ENCODE results near the gene OR56A4.

DNA sequence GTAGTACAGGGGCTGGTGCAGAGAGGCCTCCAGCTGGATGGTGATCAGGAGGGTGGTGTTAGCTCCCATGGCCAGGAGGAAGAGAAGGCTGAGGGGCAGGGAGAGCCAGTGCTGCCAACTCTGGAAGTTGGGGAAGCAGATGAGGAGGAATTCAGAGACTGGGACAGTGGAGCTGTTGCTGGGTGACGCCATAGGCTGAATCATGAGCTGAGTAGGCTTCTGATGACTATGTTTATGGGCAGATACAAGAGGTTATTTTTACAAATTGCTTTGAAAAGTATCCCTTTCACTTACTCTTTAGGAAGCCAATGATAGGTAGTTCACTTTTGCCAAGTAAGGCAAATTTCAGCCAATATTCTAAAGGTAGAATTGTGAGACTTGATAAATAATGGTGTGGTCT, 20.8 kb upstream of the OR56A4 start:
- TF ChIP-seq CTCF (tag by site-specific recombination; IDR thresholded peaks at IDR 0.05) (no peak), ZBTB21 (tag by site-specific recombination; IDR thresholded peaks at IDR 0.05) (no peak), ZNF114 (tag by site-specific recombination; IDR thresholded peaks at IDR 0.05) (no peak), ZBTB8A (tag by site-specific recombination; IDR thresholded peaks at IDR 0.05) (no peak), YY1 (tag by site-specific recombination; IDR thresholded peaks at IDR 0.05) (no peak), ZBTB17 (tag by site-specific recombination; IDR thresholded peaks at IDR 0.05) (no peak), TSHZ1 (tag by site-specific recombination; IDR thresholded peaks at IDR 0.05; ENCODE audit: borderline replicate concordance) (no peak), ZNF664 (tag by site-specific recombination; IDR thresholded peaks at IDR 0.05) (no peak)
- TF ChIP-seq, protein P1, sequence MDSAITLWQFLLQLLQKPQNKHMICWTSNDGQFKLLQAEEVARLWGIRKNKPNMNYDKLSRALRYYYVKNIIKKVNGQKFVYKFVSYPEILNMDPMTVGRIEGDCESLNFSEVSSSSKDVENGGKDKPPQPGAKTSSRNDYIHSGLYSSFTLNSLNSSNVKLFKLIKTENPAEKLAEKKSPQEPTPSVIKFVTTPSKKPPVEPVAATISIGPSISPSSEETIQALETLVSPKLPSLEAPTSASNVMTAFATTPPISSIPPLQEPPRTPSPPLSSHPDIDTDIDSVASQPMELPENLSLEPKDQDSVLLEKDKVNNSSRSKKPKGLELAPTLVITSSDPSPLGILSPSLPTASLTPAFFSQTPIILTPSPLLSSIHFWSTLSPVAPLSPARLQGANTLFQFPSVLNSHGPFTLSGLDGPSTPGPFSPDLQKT (IDR thresholded peaks at IDR 0.05; ENCODE audit: borderline replicate concordance, low read depth, low read length): no peak
